Dermis blood vessel endothelial cell (primary cell): ENCODE results near the gene DRAP1. TPM values are rescaled to one million over a fixed set of nuclear protein-coding genes. Genes with fewer than 3 reads are reported as not detected.
A peak's percentile ranks its signal among the peaks of the same experiment; 100 is the strongest.
"Not testable (repeated sequence)": the region's sequence is repeated elsewhere in the genome, so short reads cannot be mapped to it uniquely, and the experiment has no call there.

ENCODE experiments used
- DNase-seq: peaks from one replicate; pipeline ENCODE4 v3.0.0; 2010
- total RNA-seq: library from RNA; depleted of rRNA; stranded (reverse); fragments of >200 nt; gene quantifications from 2 replicates; pipeline ENCODE4 v1.2.3, GENCODE V29; 2014

DRAP1 gene
- total RNA-seq, 1 donor from 2014 or later: 93.9 TPM

DNA sequence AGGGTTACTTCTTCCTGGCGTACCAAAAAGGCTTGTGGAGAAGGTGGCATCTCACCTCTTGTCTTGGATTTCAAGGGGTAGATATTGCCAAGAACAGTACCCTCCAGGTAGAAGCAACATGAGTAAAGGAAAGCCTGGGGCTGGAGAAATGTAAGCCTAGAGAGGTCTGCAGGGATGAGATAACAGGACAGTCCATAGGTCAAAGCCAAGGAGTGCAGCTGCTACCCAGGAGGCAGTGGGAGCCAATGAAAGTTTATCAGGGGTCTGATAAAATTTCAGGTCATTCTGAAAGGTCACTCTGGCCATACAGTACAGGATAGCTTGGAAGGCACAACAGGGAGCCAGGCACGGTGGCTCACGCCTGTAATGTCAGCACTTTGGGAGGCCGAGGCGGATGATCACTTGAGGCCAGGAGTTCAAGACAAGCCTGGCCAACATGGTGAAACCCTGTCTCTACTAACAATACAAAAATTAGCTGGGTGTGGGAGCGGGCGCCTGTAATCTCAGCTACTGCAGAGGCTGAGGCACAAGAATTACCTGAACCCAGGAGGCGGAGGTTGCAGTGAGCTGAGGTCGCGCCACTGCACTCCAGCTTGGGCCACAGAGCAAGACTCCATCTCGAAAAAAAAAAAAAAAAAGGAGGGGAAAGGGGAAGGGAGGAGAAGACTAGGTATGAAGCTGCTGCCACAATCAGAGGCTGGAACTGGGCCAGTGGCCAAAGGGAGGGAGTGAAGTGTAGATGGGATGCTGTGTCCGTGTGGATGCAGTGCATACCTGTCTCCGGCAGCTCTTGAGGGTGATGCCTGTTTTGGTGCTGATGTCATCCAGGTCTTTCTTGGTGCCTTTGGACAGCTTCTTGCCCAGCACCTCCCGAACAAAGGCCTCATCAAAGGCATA lies 32.2 kb upstream of the DRAP1 start:
- no peak for DNase-seq

DNA sequence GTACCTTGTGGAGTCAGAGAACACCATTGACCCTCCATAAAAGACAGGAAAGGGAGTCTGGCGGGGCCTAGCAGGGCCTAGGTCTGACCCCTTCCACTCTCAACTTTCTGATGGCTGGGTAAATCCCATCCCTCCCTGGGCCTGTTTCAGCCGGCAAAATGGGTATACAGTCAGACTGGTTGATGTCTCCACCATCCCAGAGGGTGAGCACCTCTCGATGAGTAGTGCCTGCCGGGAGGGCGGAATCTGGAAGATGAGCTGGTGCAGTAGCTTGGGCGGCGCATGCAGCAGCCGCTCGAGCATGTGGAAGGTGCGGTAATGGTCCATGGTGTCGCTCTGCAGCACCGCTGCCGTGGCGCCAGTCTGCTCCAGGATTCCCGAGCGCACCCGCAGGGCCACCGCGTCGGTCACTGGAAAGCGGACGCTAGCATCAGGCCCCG lies 31.5 kb upstream of the DRAP1 start:
- no peak for DNase-seq

DNA sequence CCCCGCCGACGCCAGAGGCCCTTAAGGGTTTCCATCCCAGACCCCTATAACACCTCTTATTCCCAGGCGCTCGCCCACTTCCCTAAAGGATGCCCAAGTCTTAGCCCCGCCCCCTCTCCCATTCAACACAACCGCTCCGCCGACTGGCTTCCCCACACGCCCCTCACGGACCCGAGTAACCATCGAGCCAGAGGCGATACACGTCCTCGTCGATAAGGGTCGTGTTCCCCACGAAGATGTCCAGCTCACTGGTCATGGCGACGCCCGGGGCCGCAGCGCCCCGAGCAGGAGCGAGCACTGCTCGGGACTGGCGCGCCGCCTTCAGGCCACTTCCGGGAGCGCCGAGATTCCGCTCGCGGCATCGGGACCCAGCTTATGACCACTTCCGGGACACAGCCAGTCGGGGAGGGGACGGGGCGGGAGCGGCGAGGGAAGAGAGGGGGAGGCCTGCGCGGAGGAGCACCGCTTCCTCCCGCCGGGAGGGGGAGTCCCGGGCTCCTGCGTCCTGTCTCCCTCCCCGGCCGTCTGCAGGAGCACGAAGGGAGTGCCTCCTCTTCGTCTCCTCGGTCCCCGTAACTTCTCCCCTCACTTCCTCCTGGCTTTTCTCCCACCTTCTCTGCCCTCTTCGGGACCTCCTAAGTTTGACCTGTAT lies 30.9 kb upstream of the DRAP1 start, which contains the start of gene FIBP:
Gene FIBP (minus strand): TSS at position 309 of the 652 bp plus-strand sequence. CDS start 53 bp downstream, at position 256.
- DNase-seq: peak; percentile 98

DNA sequence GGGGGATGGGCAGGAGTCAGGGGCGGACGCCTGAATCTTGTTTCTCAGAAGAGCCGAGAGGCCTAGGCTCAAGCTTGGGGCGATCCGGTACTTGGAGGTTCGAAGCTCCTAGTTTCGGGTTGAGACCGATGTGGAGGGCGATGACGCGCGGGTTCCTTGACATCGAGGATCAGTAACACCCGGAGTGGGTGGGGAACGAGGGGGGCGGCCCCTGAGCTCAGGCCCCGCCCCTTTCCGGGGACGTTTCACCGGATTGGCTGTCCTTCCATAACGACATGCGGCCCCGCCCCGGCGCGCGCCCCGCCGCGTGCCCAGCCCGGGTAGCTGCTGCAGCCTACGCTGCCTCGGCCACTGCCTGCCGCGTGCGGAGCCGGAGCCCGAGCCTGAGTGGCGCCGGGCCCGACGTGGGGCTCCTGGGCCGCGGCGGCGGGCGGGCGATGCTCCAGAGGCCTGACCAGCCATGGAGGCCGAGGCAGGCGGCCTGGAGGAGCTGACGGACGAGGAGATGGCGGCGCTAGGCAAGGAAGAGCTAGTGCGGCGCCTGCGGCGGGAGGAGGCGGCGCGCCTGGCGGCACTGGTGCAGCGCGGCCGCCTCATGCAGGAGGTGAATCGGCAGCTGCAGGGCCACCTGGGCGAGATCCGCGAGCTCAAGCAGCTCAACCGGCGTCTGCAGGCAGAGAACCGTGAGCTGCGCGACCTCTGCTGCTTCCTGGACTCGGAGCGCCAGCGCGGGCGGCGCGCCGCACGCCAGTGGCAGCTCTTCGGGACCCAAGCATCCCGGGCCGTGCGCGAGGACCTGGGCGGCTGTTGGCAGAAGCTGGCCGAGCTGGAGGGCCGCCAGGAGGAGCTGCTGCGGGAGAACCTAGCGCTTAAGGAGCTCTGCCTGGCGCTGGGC lies 28.7 kb upstream of the DRAP1 start, which contains the start of gene CCDC85B:
Gene CCDC85B (plus strand): TSS at position 350 of the 895 bp plus-strand sequence. CDS start 111 bp downstream, at position 461.
- DNase-seq: peak; percentile 97

DNA sequence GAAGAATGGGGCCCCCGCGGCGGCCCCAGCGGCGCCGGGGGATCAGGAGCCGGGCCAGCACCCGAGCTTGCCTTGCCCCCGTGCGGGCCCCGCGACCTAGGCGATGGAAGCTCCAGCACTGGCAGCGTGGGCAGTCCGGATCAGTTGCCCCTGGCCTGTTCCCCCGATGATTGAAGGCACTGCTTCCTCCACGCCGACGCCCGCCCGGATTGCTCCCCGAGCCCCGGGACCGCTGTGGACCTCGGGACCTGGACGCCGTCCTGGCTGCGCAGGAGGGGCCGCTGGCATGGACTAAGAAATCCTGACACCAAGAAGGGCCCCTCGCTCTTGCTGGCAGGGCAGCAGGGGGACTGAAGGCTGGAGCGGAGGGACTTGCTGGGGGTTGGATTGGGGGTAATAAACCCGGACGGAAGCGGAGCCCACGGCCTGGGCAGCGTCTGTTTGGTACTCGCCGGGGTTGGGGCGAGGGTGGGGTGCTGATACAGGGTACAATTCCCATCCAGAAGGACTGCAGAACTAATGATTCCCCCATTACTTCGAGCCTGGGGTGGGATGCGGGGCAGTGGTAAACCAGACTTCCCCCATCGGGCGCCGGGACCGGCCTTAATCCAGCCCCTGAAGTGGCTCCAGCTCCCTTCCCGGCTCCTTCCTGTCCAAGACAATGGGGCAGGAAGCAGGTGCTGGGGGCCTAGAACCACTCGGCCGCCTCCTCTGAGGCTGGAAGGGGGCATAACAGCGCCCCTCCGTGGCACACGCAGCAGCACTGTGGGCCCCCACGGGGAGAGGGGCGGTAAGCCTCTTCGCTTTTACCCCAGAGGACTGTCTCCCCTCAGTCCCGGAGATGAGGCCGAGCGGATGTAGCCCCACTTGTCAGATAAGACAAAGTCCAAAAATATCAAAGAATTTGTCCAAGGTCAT lies 27.7 kb upstream of the DRAP1 start:
- peak; percentile 96 for DNase-seq

DNA sequence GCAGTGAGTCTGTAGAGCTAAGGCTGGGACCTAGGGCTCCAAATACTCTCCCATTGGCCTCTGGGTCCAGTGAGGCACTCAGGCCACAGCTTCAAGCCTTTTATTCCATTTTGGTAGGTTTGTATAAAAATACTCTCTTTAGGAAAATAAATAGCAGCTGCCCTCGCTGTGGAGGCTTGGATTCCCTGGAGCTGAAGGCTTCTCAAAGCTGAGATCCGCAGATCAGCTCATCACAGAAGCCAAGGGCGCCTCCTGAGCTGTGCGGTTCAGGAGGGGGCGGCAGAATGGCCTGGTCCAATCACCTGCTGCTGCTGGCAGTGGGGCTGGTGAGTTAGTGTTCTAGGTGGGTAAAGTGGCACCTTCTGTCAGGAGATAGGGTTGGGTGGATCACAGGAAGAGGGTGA lies 27.1 kb upstream of the DRAP1 start:
- not testable (repeated sequence) for DNase-seq

DNA sequence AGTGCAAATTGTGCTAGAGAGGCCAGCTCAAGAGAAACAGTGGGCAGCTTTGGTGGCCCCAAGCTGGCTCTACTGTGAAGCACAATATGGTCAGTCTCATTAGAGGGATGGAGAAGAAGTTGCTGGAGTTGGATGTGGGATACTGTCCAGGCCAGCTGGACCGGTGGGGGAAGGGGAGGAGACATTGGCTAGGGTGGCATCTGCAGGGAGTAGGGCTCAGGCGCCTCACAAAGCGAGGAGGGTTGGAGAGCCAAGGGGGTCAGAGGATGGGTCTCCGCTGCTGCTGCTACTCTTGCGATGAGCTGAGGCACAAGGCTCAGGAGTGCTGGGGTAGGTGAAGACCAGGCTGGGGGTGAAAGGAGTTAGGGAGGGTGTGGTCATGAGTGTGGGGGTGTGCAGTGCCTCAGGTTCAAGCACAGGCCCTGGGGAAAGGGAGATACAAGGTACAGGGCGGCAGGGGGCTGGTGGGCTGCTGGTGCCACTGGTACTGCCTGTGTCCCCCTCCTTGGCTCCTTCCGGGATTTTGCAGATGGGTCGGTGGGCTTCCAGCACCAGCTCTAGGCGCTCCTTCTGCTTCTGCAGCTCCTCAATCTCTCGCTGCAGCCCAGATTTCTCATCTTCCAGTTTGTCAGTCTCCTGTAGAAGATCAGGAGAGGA lies 26.4 kb upstream of the DRAP1 start:
- no peak for DNase-seq

DNA sequence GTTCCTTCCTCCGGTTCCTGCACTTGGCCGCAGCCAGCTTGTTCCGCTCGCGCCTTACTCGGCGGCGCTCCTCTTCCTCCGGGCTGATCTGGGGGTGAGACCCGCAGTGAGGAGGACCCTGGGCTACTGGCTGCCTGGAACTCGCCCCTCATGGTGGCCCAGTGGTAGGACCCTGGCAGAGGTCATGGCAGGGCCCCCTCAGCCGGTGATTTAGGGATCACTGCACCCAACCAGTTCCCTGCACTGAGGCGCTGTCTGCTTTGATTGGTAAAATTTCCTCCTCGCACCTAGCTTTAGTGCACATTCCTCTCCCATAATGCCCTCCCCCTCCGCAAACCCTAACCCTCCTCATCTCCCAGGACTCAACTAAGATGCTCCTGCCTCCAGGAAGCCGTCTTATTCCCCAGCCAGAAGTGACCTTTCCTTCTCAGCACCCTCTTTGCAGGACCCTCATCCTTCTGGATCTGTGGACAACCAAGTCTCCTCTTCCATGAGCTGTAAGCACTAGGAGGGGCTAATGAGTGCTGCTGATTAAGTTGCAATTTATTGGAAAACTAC lies 25.1 kb upstream of the DRAP1 start:
- peak; percentile 71 for DNase-seq

DNA sequence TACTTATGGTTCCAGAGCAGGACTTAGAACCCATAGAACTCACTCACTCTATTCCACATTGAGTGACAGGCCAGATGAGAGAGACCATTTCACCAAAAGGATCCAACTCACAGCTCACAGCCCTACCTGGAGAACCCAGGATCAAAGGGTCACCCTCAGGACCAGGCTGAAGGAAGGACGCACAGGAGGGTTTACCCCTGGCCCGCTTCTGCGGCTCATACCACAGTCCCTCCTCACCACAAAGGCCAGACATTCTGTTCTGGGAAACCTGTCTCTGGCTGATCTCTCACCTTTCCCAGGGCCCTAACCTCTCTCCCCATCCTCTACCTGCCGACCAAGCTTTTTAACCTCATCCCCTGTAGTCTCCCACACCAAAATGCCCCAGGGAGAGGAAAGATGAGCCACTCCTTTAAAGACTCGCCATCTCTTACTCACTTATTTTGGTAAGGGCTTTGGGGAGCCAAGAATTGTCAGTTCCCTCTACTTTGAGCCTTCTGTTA lies 23.7 kb upstream of the DRAP1 start:
- DNase-seq: no peak

DNA sequence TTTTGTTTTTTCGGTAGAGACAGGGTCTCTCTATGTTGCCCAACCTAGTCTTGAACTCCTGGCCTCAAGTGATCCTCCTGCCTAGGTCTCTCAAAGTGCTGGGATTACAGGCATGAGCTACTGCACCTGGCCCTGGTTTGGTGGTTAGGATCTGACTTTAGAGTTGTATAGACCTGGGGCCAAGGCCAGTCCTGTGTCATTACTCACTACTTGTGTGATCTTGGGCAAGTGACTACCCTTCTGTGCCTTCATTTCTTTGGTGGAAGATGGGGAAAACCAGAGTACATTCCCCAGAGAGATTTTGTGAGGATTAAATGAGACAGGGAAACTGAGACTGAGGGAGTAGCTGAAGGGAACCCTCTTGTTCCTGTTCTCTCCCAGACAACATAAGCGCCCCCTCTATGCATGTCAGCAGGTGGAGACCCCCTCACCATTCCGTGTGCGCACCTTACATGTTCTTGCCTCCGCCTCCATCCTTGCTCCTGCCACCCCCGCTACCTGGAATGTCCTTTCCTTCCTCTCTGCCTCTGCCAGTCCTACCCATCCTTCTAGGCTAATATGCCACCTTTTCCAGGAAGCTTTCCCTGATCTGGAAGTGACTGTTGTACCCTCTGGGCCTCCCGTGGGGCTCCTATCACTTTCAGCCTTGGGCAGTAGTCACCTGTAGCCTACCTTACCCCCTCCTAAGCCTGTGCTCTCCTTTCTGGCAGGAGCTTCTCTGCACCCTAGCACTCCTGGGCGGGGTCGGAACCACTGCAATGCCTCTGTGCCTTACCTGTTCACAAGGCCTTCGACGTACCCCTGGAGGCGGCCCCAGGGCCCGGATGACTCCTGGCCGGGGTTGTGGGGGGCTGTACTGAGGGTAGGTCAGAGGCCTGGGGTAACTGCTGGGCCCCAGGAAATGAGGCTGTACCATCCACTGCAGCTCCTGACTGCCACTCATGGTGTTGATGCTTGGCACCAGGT lies 22.9 kb upstream of the DRAP1 start:
- DNase-seq: no peak

DNA sequence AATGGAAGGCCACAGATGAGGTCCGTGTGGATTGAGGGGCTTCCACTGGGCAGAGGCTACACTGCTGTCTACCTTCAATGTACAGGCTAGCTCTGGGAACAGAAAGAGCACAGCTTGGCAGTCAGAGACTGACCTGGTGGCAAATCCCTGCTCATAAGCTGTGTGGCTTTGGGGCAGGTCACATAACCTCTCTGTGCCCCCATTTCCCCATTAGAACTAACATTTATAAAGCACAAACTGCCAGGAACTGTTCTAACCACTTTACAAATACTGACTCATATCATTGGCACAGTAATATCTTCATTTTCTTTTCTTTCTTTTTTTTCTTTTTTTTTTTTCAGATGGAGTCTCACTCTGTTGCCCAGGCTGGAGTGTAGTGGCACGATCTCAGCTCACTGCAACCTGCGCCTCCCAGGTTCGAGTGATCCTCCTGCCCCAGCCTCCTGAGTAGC lies 22.2 kb upstream of the DRAP1 start:
- no peak for DNase-seq

DNA sequence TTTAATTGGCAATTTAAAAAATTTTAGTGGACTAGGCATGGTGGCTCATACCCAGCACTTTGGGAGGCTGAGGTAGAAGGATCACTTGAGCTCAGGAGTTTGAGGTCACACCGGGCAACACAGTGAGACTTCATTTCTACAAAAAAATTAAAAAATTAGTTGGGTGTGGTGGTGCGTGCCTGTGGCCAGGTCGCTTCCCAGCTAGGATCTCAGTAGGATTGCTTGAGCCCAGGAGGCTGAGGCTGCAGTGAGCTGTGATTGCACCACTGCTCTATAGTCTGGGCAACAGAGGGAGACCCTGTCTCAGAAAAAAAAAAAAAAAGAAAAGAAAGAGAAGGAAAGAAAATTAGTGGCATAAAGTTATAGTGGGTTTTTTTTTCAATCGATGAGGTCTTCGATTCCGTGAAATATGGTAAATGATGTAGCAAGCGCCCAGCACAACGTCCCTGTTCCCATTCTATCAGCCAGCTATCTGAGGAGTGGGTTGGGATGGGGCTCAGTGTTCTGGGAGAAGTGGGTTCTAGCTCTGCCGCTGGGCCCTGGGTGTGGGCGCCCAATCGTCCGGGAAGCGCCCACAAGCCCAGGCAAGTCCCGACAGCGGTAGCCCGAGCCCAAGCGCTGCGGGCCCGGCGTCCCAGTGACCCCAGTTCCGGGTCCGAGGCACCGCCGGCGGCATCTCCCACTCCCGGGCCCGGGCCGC lies 20.4 kb upstream of the DRAP1 start:
- no peak for DNase-seq

DNA sequence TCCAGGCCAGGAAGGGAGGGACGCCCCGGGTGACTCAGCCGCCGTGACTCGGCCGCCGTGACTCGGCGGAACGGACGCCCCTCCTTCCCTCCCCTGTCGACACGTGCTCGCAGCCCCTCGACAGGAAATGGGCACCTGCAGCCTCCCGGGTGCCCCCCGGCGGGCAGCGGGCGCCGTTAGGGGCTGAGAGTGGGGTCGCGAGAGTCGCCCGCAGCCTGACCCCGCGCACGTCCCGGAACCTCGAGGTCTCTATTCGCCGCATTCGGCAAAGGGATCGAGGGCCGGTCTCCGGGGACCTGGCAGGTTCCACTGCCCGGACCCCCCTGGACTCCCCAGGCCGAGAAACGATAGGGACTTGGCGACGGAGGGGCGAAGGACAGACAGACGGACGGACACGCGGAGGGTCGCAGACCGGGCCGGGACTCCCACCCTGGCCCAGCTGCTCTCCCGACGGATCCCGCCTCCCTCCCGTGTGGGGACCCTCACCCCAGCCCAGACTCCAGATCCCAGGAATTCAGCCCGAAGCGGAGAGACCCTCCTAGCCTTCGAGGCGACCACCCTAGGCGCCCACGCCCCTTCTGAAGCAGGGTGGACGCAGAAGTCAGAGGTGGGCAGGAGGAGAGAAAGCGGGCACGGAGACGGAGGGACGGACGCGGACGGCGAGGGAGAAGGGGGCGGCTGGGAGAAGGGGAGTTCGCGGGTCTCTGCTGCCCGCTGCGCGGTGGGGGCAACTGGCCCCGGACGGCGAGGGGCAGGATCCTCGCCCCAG lies 19.7 kb upstream of the DRAP1 start:
- peak; percentile 83 for DNase-seq

DNA sequence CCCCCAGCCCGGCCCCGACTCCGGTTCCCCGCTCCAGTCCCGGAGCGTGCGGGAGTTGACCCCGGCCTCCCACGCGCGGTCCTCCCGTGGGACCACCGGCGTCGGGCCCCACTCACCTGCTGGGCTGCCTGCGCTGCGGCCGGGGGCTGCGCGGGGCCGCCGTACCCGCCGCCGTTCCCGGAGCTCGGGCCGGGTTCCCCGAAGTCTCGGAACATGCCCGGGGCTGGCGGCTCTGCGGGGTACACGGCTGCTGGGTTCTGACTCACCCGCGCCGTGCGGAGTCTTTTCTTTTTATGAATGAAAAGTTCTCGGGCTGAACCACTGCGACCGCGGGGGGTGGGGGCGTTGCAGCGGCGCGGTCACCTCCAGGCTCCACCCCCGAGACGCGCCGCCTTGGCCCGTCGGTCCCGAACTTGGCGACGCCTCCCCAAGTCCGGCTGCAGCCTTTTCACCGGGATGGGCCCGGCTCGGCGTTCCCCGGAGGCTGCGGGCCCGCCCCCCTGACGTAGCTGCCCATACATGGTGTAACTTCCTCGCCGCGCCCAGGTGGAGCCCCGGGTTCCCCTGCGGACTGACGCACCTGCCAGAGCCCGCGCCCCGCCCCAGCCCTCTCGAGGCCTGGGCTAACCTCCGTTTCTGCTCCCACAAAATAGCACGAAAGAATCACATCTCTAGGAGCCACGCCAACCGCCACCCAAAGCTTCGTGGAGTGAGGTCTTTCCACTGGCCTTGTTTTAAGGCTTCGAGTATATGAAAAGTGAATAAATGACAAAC lies 18.9 kb upstream of the DRAP1 start, which contains the start of gene FOSL1:
Gene FOSL1 (minus strand): TSS at position 264 of the 774 bp plus-strand sequence. CDS start 49 bp downstream, at position 215.
- DNase-seq: peak; percentile 97

DNA sequence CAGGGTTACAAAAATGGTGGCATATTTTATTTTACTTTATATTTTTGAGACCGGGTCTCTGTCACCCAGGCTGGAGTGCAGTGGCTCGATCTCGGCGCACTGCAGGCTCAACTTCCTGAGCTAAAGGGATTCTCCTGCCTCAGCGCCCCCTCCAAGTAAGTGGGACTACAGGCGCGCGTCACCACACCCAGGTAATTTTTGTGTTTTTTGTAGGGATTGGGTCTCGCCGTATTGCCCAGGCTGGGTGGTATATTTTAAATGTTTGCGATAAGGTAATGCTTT lies 18.4 kb upstream of the DRAP1 start:
- no peak for DNase-seq

DNA sequence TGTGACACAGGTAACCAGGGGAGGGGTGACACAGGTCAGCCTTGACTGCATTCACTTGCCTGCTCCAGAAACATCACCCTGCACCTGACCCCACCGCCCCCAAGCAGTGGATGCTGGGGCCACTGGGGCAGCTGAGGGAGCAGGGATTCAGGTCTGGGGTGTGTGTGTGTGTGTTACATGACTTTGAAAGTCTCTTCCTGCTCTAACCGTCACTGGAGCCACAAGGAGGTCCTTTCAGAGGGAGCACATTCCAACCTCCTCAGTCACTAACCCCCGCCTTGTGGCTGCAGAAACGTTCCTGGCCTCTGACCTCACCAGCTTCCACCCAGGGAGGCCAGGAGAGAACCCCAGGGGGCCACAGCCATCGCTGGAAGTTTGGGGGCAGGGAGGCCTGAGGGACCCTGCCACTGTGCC lies 16.2 kb upstream of the DRAP1 start:
- DNase-seq: no peak

DNA sequence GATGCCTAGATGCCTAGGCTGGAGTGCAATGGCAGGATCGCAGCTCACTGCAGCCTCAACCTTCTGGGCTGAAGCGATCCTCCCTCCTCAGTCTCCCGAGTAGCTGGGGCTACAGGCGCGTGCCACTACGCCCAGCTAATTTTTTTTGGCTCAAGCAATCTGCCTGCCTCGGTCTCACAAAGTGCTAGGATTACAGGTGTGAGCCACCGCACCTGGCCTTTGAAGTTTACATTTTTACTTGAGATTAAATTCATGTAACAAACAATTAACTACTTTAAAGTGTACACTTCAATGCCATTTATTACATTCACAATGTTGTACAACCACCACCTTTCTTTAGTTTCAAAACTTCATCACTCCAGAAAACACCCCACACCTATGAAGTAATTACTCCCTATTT lies 15.5 kb upstream of the DRAP1 start:
- DNase-seq: no peak
